ENCODE measurements around the gene NSMCE1. TPM values are rescaled to one million over a fixed set of nuclear protein-coding genes. Genes with fewer than 3 reads are reported as not detected.

The NSMCE1 gene
- total RNA-seq, 1 donor from 2014 or later, result 49.2 TPM

GRCh38 chr16:27197004-27197403 is 71.6 kb downstream of the NSMCE1 start:
- Histone ChIP-seq H3K4me3 (no peak overlapping the region), H3K9me3 (no peaks in the 10 kb centered on the region), H3K27me3 (no peaks in the 10 kb centered on the region), H3K4me1 (no peaks in the 10 kb centered on the region), H3K27ac (no peak overlapping the region), H3K36me3 (no peaks in the 10 kb centered on the region)
- DNase-seq (no peak), ATAC-seq (no peak)
- TF ChIP-seq CTCF (IDR thresholded peaks at IDR 0.05), result no peak
- intact Hi-C loops (cut with DNase I), result no loop called here

GRCh38 chr16:27195941-27196595 is 72.5 kb downstream of the NSMCE1 start:
- Histone ChIP-seq H3K9me3 (no peaks in the 10 kb centered on the region), H3K4me3 (no peak overlapping the region), H3K36me3 (no peaks in the 10 kb centered on the region), H3K4me1 (no peaks in the 10 kb centered on the region), H3K27me3 (no peaks in the 10 kb centered on the region), H3K27ac (no peak overlapping the region)
- intact Hi-C loops (cut with DNase I), result no loop called here
- DNase-seq, result no peak
- no peak for ATAC-seq
- TF ChIP-seq CTCF (IDR thresholded peaks at IDR 0.05), result no peak

- Histone ChIP-seq H3K9me3 (no peaks in the 10 kb centered on the region), H3K36me3 (no peaks in the 10 kb centered on the region), H3K4me1 (no peaks in the 10 kb centered on the region), H3K27ac (no peak overlapping the region), H3K4me3 (no peak overlapping the region), H3K27me3 (no peaks in the 10 kb centered on the region)
- ATAC-seq (no peak), DNase-seq (no peak)
- no peak for TF ChIP-seq CTCF (IDR thresholded peaks at IDR 0.05)
- intact Hi-C loops (cut with DNase I), result no loop called here
These were observed 73.4 kb downstream of the NSMCE1 start for GRCh38 chr16:27195076-27195741.

GRCh38 chr16:27193300-27193990 is 75.1 kb downstream of the NSMCE1 start:
- no peak for ATAC-seq
- Histone ChIP-seq H3K27ac (no peak overlapping the region), H3K4me3 (no peak overlapping the region), H3K9me3 (no peaks in the 10 kb centered on the region), H3K27me3 (no peaks in the 10 kb centered on the region), H3K4me1 (no peaks in the 10 kb centered on the region), H3K36me3 (no peaks in the 10 kb centered on the region)
- no peak for TF ChIP-seq CTCF (IDR thresholded peaks at IDR 0.05)
- DNase-seq, result no peak
- intact Hi-C loops (cut with DNase I), result no loop called here

DNA sequence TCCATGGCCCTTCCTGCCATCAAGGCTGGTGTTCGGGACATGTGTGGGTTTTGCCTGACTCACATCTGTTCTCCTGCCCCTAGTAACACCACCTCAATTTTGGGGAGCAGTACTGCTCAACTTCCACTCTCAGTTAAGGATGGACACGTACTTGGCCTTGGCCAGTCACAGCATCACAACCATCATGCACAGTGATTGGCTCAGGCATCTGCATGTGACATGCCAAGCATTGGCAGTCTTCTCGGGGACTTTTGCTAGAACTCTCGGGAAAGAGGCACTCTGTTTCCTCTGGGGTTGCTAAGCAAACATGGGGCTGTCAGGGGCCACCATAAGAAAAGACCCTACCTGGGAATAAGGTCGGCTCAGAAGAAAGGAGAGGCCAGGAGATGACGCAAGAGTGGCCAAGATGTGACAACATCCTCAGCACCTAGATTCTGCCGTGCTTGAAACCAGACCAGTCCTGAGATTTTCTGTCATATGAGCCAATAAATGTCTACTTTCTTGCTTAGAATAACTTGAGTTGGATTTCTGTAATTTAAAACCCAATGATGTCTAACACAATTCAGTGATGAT is 77.1 kb downstream of the NSMCE1 start:
- DNase-seq, result no peak
- H3K27ac ChIP-seq, result no peak overlapping the region
- H3K27me3 ChIP-seq, result no peaks in the 10 kb centered on the region
- H3K4me1 ChIP-seq, result no peaks in the 10 kb centered on the region
- no peak for ATAC-seq
- TF ChIP-seq CTCF (IDR thresholded peaks at IDR 0.05), result no peak
- H3K4me3 ChIP-seq, result no peak overlapping the region
- intact Hi-C loops (cut with DNase I), result no loop called here
- H3K36me3 ChIP-seq, result no peaks in the 10 kb centered on the region
- no peaks in the 10 kb centered on the region for H3K9me3 ChIP-seq
